CD4-positive, alpha-beta T cell treated with Interleukin-12 subunit alpha and Interleukin-12 subunit beta, for 1 hour (primary cell): ENCODE results near the gene ZNF385C.

Experiments used
- DNase-seq: peaks from one replicate; pipeline ENCODE4 v3.0.0-alpha.2; 2020

Gene ZNF385C

DNA sequence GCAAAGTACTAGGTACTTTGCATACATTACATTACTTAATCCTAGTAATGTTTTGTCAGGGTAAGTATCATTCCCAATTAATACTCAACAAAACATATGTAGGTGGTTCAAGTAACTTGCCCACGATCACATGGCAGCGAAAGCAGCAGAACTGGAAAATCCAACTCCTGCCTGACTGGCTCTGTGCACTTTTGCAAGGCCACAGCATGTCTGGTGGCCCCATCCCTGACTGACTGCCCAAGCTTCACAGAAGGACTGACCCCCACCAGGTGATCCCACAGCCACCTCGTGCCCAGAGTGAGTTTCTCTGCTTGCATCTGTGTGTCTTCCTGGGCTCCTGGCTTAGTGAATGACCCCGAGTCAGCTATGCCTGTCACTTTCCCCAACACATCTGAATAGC, 120.3 kb downstream of the ZNF385C start:
- DNase-seq, result no peak

DNA sequence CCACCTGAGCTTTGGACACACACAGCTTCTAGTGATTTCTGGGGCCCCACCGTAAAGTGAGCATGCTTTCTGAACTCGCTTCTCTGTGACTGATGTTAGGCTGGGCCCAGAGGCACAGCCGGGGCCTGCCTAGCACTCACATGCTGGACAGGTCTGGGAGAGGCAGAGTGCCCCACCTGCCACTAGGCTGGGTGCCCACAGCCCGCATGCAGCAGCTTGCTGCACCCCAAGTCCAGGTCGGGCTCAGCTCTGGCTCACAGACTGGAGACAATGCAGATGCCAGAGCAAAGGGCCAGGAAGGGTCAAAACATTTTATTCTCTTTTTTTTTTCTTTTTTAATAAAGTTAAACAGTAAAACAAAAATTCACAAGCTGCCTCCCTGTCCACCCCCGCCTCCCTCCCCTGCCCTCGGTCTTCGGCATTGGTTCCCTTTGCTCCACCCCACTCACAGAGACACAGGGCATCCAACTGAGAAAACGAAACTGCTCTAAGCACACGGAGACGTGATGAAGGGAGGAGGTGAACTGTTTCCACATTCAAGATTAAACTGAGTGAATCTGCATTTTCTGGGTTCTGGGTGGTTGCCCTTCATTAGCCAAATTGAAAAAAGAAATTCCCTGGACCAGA, 122.0 kb downstream of the ZNF385C start:
- no peak for DNase-seq
